Stimulated activated memory B cell treated with anti-CD40 and anti-IgM and Interleukin-4, amounts not matched to agents 10 μg/mL and 1 μg/mL and 100 μg/mL, for 72 hours (primary cell): ENCODE data around the gene AK1.

Source experiments
- ATAC-seq: fragments of 150-1000 bp; cut with Tn5 transposase; 2 replicates; pipeline ENCODE4 v1.10.0; 2021
- H3K27ac Mint-ChIP-seq: one replicate; pipeline ENCODE4 v1.8.0; 2022; ENCODE audit warnings: mild to moderate bottlenecking, mixed read lengths
- H3K27me3 Mint-ChIP-seq: one replicate; pipeline ENCODE4 v1.8.0; 2022; ENCODE audit warnings: mixed read lengths
- H3K36me3 Mint-ChIP-seq: one replicate; pipeline ENCODE4 v1.8.0; 2022; ENCODE audit warnings: mixed read lengths
- H3K4me1 Mint-ChIP-seq: one replicate; pipeline ENCODE4 v1.8.0; 2022; ENCODE audit warnings: mixed read lengths
- H3K4me3 Mint-ChIP-seq: one replicate; pipeline ENCODE4 v1.8.0; 2022; ENCODE audit warnings: mild to moderate bottlenecking, moderate library complexity, mixed read lengths
- H3K9me3 Mint-ChIP-seq: one replicate; pipeline ENCODE4 v1.8.0; 2022; ENCODE audit warnings: mixed read lengths

AK1 gene

DNA sequence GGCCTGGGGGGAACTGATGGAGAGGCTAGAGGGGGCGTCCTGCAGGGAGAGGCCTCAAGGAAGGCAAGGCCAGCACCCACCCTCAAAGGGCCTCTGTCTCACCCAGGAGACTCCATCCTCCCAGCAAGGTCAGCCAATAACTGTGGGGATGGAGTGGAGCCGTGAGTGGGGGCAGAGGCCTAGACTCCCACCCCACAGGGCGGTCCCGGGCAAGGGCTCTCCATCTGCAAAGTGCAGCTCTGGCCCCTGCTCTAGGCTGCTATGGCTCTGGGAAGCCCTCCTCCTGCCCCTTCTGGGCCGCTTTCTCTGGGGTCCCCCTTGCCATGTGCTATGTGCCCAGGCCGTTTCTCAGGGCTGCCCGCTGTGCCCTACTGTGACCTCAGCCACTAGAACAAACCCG, 60.7 kb downstream of the AK1 start:
- Mint-ChIP-seq H3K27ac (no peak overlapping the region), H3K9me3 (no peaks in the 10 kb centered on the region), H3K36me3 (peaks cover 38% of the 10 kb centered on the region), H3K4me1 (no peaks in the 10 kb centered on the region), H3K4me3 (no peak overlapping the region), H3K27me3 (no peaks in the 10 kb centered on the region)
- ATAC-seq: no peak
